GM19043 (cell line): ENCODE results near the gene TMEM123.

Experiments
- ATAC-seq: cut with Tn5 transposase; IDR thresholded peaks from one replicate; pipeline ENCODE4 v1.9.1; 2021; ENCODE audit warnings: low read depth; ENCODE audit not compliant: unreplicated experiment

The TMEM123 gene

DNA sequence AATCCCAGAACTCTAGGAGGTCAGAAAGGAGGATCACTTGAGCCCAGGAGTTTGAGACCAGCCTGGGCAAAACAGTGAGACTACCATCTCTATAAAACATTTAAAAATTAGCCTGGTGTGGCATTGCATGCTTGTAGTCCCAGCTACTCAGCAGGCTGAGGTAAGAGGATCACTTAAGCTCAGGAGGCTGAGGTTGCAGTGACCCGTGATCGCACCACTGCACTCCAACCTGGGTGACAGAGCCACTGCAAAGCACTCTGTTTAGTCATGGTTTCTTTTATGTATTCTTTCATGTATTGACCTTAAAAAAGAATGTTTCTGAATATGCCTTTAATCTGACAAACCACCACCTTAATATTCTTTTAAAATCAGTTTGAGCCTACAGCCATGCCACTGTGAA, 53.4 kb downstream of the TMEM123 start:
- no peak for ATAC-seq

DNA sequence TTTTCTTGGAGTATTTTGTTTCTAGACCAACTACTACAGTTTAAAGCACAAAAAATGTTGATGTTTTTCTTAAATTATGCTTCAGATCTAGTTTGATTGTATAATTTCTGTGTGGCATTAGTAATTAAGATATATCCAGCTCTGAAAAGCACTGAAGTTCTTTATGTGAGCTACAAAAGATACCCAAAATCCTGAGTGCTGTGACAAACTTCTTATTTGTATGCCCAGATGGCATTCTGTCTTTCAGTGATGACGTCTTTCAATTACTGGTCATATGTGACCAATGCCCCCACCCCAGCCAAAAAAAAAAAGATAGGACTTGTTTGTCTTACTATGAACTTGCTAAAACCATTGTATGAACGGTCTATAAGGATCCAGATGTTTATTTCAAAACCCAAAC, 54.3 kb downstream of the TMEM123 start:
- ATAC-seq, result no peak

DNA sequence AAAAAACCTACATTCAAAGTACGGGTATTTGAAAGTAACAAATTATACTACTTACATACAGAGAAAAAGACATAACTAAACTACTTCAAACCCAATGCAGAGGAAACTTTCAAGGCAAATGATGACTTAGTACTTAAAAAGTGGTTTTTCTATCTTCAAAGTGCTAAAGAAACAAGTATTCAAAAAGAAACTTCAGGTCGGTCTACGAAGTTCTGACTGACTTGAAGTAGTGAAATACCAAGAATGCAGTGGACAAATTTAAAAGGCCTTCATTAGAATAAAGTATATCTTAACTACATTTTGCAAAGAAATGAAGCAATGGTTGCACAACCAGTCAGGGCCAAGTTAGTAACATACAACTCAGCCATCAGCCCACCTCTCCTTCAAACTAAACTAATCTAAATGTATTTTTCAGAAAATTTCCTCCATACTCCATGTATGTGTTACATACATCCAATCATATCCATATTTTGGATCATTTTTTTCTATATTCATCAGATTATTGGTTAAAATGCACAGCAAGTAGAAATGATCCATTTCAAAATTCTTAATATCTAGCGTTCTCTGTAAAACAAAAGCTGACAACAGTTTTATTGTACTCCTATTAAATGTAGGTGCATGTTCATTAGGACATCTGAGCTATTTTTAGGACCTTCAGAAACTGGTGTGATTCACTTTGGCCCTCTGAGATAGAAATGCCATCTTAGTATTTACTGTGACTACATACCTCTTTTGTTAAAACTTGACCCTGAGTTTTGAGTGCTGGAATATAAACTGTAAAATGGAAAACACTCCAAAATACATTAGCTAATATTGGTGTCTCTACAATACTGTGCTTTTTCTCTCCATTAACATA, 55.6 kb downstream of the TMEM123 start:
- ATAC-seq, result no peak

DNA sequence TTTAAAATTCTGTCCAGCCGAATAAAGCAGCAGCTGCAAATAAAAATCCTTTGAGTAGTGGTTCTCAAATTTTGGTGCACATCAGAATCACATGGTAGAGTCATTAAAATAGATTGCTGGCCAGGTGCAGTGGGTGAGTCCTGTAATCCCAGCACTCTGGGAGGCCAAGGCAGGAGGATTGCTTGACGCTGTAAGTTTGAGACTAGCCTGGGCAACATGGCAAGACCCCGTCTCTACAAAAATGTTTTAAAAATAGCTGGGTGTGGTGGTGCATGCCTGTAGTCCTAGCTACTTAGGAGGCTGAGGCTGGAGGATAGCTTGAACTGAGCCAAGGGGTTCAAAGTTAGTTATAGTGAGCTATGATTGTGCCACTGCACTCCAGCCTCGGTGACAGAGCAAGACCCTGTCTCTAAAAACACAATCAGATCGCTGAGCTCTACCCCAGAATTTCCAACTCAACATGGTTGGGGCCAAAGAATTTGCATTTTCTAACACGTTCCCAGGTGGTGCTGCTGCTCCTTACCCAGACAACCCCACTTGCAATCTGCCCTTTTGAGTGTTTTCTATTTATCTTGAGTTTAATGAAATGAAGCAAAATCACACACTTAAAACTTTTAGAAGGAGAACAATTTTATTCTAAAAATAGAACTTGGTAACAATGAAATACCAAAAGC, 56.7 kb downstream of the TMEM123 start:
- ATAC-seq, result no peak

DNA sequence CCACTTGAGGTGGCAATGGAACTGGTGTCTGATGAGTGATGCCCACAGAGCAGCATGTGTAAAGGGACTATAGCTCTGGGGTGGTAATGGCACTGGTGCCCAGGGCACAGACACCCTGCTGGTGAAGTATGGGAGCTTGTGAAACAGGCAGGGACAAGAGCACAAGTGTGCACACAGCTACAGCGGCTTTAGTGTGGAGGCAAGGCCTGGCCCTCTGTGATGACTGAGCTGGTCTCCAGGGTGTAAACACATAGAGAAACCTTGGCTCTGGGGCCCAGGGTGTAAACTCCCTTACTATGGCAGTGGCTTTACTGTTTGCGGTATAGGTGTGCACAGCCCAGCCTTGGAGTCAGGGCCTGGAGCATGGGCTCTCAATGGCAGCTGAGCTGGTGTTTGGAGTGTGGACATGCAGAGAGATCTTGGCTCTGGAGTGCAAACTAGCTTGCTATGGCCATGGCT, 59.3 kb downstream of the TMEM123 start:
- no peak for ATAC-seq

DNA sequence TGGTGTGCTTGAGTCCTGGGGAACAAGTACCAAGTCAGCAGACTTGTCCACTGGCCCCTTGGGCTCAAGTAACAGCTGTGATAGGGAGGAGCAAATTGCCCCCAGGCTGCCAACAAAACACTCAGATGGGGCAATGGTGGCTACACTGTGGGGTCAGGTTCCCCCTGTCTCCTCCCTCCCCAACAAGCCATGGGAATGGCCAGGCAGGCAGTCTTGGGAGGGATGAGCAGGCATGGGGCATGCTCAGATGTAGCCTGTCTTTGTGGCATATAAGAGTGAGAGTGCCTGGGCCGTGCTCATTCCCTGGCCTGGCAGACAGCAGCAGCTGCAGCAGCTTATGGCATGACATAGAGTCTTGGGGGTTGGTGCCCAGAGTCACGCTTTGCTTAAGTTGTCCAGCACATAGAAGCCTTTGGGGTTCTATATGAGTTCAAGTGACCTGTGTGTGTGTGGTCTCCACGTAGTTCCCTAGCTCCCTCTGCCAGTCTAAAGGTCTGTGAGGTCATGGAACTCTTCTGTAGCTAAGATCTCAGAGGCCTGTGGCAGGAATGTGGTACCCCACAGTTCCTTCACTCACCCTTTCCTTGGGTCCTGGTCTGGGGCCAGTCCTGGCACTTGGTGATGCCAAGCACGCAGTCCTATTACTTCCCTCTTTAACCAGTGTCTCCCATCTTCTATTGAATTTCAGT, 60.9 kb downstream of the TMEM123 start:
- no peak for ATAC-seq

- ATAC-seq, result peak; percentile 80
Measured at GRCh38 chr11:102390667-102391465, 61.7 kb downstream of the TMEM123 start.

DNA sequence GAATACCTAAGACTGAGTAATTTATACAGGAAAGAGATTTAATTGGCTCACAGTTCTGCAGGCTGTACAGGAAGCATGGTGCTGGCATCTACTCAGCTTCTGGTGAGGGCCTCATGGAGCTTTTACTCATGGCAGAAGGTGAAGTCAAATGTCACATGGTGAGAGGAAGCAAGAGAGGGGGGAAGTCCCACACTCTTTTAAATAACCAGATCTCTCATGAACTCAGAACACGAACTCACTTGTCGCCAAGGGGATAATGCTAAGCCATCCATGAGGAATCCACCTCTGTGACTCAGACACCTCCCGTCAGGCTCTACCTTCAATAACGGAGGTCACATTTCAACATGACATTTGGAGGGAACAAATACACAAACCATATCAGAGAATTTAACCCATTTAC, 63.3 kb downstream of the TMEM123 start:
- no peak for ATAC-seq

GRCh38 chr11:102387043-102387781, 65.4 kb downstream of the TMEM123 start:
- no peak for ATAC-seq

GRCh38 chr11:102386136-102386734, 66.3 kb downstream of the TMEM123 start:
- ATAC-seq, result no peak

- ATAC-seq, result no peak
Measured at GRCh38 chr11:102385085-102386007, 67.2 kb downstream of the TMEM123 start.

DNA sequence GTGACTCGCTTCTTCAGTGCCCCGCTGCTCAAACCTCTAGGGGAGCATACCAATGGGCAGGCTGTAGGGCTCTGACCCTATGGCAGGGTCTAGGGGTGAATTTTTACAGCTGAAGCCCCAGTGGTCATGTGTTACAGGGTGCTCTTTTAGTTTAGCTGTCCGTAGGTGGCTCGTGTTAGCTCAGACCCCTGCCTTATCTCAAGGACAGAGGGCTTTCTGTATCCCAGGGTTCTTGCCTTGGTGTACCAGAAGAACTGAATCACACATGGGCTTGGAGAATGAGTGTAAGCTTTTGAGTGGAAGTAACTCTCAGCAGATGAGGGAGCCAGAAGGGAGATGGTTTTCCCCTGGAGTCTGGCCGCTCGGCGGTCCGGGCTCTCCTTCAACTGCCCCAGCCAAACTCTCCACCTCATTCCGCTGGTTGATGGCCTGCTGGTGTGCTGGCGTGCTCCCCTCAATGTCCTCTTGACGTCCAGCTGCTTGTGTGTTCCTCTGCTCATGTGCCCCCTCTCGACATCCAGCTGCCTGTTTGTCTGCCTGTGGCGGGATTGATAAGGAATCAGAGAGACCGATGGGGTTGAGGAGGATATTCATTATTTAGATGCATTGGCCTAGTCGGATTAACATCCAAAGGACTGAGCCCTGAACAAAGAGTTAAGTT, 68.0 kb downstream of the TMEM123 start:
- ATAC-seq, result no peak

DNA sequence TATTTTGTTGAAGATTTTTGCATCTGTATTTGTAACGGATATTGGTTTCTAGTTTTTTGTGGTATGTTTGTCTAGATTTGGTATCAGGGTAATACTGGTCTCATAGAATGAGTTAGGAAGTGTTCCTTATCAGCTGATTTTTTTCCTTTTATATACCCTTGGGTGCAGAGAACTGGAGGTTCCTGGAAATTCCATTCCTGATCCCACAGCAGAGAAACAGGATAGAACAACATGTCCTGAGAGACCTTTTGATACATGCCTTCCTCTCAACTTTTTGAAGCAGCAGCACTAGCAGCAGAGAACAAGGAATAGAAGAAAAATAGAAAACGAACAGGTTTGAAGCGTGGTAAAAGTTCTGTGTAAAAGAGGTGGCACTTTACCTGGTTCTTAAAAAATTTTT, 68.7 kb downstream of the TMEM123 start:
- no peak for ATAC-seq

DNA sequence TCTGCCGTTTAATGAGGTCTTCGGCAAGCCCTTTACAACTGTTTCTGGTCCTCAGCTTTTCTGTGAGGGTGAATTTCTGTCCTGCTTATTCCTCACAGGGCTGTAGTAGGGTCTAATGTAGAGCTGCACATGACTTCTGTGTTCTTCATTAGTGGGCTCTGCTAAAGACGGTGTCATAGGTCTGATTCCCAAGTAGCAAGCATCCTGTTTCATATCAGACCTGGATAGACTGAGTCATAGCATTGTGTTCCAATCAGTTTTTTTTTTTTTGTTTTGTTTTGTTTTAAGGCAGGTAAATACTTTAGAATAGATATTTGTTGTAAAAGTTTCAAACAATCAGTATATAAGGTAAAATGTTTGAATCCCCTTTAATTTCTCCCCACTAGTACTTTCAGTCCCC, 70.2 kb downstream of the TMEM123 start:
- ATAC-seq, result no peak

GRCh38 chr11:102378818-102379217, 73.7 kb downstream of the TMEM123 start:
- no peak for ATAC-seq

DNA sequence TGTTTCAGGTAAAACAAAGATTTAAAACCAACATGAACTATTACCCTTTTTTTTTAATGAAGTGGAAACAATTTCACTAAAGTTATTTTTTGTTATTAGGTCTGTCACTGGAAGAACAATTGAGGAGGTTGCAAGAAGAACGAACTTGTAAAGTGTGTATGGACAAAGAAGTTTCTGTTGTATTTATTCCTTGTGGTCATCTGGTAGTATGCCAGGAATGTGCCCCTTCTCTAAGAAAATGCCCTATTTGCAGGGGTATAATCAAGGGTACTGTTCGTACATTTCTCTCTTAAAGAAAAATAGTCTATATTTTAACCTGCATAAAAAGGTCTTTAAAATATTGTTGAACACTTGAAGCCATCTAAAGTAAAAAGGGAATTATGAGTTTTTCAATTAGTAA, 74.7 kb downstream of the TMEM123 start:
- ATAC-seq, result no peak

- no peak for ATAC-seq
Measured at GRCh38 chr11:102375720-102376399, 76.7 kb downstream of the TMEM123 start.
